Placental epithelial cell (primary cell): ENCODE data around the gene BAZ2B. TPM values are rescaled to one million over a fixed set of nuclear protein-coding genes. Genes with fewer than 3 reads are reported as not detected.

ENCODE experiments used
- small RNA-seq: library from RNA; depleted of rRNA; stranded (forward); fragments of <200 nt; gene quantifications from one replicate; pipeline ENCODE3, GENCODE V24; 2012
- total RNA-seq: library from RNA; depleted of rRNA; stranded (reverse); fragments of >200 nt; gene quantifications from 2 replicates; pipeline ENCODE4 v1.2.3, GENCODE V29; 2012

Gene BAZ2B
- 97.0 and 128 TPM in 2 replicates for total RNA-seq

GRCh38 chr2:159616286-159616701 lies at the start of gene BAZ2B:
Gene BAZ2B (minus strand): TSS chr2:159616548. CDS start chr2:159478719, 137,829 bp downstream.

GRCh38 chr2:159285929-159286708 lies 330.2 kb downstream of the BAZ2B start, which contains the start of gene WDSUB1:
Gene WDSUB1 (minus strand): TSS chr2:159286703. CDS start chr2:159283069, 3,634 bp downstream.

Small RNA genes within 50 kb of the gene (small RNA-seq; reads per million reads assigned to genes)
- not detected for gene RF00019

Other genes starting within 250 kb of the BAZ2B start
- 86.8 and 125 TPM in 2 replicates for gene MARCHF7, start 96.0 kb upstream of the BAZ2B start, total RNA-seq
- gene CD302, start 181.7 kb upstream of the BAZ2B start, total RNA-seq, result 0.87 and 2.0 TPM in 2 replicates